T follicular helper cell (primary cell): ENCODE measurements around the gene C10orf143.

Source experiments
- DNase-seq: peaks from one replicate; pipeline ENCODE4 v3.0.0-alpha.2; 2020; ENCODE audit warnings: low read depth

Gene C10orf143

GRCh38 chr10:130052193-130052592 lies 58.4 kb downstream of the C10orf143 start:
- no peak for DNase-seq

- DNase-seq: no peak
Observed at GRCh38 chr10:130050721-130051120, 59.9 kb downstream of the C10orf143 start.

GRCh38 chr10:130049987-130050386 lies 60.6 kb downstream of the C10orf143 start:
- no peak for DNase-seq

- DNase-seq: no peak
Observed at GRCh38 chr10:130049244-130049643, 61.4 kb downstream of the C10orf143 start.

- DNase-seq: no peak
Observed at GRCh38 chr10:130048081-130048480, 62.5 kb downstream of the C10orf143 start.

GRCh38 chr10:130047336-130047735 lies 63.3 kb downstream of the C10orf143 start:
- no peak for DNase-seq

- DNase-seq: no peak
Observed at GRCh38 chr10:130046591-130046990, 64.0 kb downstream of the C10orf143 start.

GRCh38 chr10:130045801-130046321 lies 64.8 kb downstream of the C10orf143 start:
- DNase-seq: no peak

GRCh38 chr10:130045091-130045652 lies 65.5 kb downstream of the C10orf143 start:
- no peak for DNase-seq

GRCh38 chr10:130044067-130045061 lies 66.3 kb downstream of the C10orf143 start:
- DNase-seq: no peak

- DNase-seq: no peak
Observed at GRCh38 chr10:130043491-130043890, 67.1 kb downstream of the C10orf143 start.

GRCh38 chr10:130042381-130042780 lies 68.2 kb downstream of the C10orf143 start:
- DNase-seq: no peak

- DNase-seq: no peak
Observed at GRCh38 chr10:130041451-130042371, 68.9 kb downstream of the C10orf143 start.

GRCh38 chr10:130040817-130041330 lies 69.8 kb downstream of the C10orf143 start:
- DNase-seq: no peak

- no peak for DNase-seq
Observed at GRCh38 chr10:130040351-130040750, 70.3 kb downstream of the C10orf143 start.

GRCh38 chr10:130039141-130039540 lies 71.5 kb downstream of the C10orf143 start:
- no peak for DNase-seq

- no peak for DNase-seq
Observed at GRCh38 chr10:130038611-130039109, 72.0 kb downstream of the C10orf143 start.

GRCh38 chr10:130038019-130038555 lies 72.5 kb downstream of the C10orf143 start:
- DNase-seq: no peak

- no peak for DNase-seq
Observed at GRCh38 chr10:130037169-130037661, 73.4 kb downstream of the C10orf143 start.

GRCh38 chr10:130036296-130037065 lies 74.1 kb downstream of the C10orf143 start:
- DNase-seq: no peak
